ENCODE measurements around the gene PGAP1. TPM values are rescaled to one million over a fixed set of nuclear protein-coding genes. Genes with fewer than 3 reads are reported as not detected.

PGAP1 gene
- total RNA-seq, 2 experiments from 2014 or later: 40.8 to 44.9 TPM

DNA sequence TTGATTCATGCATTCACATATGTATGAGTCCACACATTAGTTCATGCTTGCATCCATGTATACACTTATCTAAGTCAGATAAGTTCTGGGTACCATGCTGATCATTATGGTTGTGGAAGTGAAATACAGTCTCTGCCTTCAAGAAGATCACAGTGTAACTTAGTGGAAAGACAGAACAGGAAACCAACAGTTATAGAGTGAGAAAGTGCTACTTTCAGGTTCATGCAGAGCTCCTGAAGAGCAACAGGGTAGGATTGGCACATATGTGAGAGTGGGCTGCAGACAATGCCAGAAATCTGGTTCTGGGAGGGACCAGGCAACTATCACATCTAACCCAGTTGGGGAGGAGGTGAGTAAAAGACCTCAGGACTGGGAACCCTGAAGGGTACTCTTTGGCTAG is 35.4 kb upstream of the PGAP1 start:
- Mint-ChIP-seq H3K9me3 (peaks cover 11% of the 10 kb centered on the region), H3K27ac (peak overlapping the region; percentile 74), H3K36me3 (peaks cover 19% of the 10 kb centered on the region), H3K4me3 (peak overlapping the region; percentile 25), H3K27me3 (no peaks in the 10 kb centered on the region), H3K4me1 (peaks cover 19% of the 10 kb centered on the region)
- POLR2A ChIA-PET: interaction anchor here (1.4 kb wide), 1 partner anchor 34 kb away, joined by 5 read pairs; no protein-coding TSS in a partner anchor
- DNase-seq (no peak), ATAC-seq (ENCODE audit: low read depth) (peak; percentile 94)

DNA sequence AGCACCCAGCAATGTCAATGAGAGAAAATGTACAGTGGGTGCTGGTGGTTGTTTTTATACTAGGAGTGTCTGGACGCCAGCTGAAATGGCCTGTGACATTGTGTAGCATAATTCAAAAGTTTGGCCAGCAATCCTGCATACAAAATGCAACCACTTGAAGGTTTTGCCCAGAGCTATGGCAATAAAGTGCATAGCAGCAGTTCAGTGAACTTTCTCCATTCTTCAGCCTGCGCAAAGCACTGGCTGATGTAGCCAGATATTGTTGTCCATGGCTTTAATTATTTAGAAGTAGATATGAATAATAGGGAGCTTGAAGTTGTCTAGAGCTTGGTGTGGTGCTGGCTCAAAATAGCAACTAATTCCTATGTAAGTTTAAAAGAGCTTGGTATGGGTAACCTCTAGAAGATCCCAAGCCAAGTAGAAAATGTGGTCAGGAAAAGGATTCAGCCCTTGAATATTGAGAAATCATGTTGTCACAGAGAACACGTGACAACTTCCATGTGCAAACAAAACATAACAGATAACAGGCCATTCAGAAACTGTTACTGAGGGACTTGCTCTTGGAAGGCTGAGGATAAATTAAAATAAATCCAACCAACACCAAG is 33.3 kb upstream of the PGAP1 start:
- no peaks in the 10 kb centered on the region for H3K27me3 Mint-ChIP-seq
- ATAC-seq (ENCODE audit: low read depth) (no peak), DNase-seq (no peak)
- no peak overlapping the region for H3K4me3 Mint-ChIP-seq
- H3K9me3 Mint-ChIP-seq: peaks cover 11% of the 10 kb centered on the region
- H3K4me1 Mint-ChIP-seq: peaks cover 24% of the 10 kb centered on the region
- H3K36me3 Mint-ChIP-seq: peaks cover 13% of the 10 kb centered on the region
- no peak overlapping the region for H3K27ac Mint-ChIP-seq
- POLR2A ChIA-PET: no interaction called here

DNA sequence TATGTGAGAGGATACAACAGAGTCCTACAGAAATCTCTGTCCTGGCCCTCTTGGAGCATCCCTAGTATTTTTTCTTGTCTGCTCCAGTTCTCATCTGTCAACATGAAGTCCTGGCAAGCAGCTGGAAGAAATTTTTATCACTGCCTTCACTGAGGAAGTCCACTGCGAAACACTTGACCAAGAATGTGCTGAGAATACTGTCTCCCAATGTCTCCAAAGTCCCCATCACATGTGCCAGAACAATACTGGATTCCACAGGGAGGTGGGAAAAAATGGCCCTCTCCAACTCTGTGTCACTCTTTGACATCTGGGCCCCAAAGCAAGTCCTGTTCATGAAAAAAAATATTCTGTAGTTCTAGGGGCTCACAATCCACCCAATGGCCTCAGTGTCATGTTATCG is 32.8 kb upstream of the PGAP1 start:
- Mint-ChIP-seq H3K4me3 (no peak overlapping the region), H3K9me3 (peaks cover 11% of the 10 kb centered on the region), H3K27me3 (peaks cover 2% of the 10 kb centered on the region), H3K4me1 (peaks cover 24% of the 10 kb centered on the region), H3K36me3 (peaks cover 13% of the 10 kb centered on the region), H3K27ac (no peak overlapping the region)
- ATAC-seq (ENCODE audit: low read depth) (no peak), DNase-seq (no peak)
- POLR2A ChIA-PET: no interaction called here

DNA sequence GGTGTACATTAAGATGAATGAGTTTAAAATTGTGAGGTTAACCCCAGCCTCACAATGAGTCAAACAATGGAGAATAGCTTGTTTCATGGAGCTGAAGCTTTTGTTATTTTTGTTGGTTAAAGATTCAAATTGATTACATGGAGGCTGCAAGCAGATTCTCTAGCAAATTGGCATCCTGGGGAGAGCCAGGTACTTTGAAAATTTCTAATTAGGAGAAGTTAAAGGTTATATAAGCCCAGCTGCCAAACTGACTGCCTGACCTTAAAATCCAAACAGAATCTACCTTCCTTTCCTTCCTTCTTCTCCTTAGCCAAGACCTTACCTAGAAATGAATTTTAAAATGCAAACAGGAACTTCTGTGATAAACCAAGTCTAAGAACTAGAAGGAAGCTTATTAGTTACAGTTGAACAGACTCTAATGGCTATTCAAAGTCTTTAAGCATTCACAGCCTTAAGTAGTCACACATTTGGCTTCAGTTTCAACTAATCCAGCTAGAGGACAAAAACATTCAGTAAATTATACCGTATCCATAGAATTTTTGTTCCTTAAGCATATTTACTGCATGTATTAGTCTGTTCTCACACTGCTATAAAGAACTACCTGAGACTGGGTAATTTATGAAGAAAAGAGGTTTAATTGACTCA is 31.5 kb upstream of the PGAP1 start:
- DNase-seq: no peak
- Mint-ChIP-seq H3K27me3 (peaks cover 2% of the 10 kb centered on the region), H3K4me3 (no peak overlapping the region), H3K9me3 (peaks cover 10% of the 10 kb centered on the region), H3K27ac (no peak overlapping the region), H3K36me3 (peaks cover 11% of the 10 kb centered on the region), H3K4me1 (peaks cover 25% of the 10 kb centered on the region)
- POLR2A ChIA-PET: interaction anchor here (0.7 kb wide), 1 partner anchor 35 kb away, joined by 5 read pairs; no protein-coding TSS in a partner anchor
- ATAC-seq (ENCODE audit: low read depth): no peak

DNA sequence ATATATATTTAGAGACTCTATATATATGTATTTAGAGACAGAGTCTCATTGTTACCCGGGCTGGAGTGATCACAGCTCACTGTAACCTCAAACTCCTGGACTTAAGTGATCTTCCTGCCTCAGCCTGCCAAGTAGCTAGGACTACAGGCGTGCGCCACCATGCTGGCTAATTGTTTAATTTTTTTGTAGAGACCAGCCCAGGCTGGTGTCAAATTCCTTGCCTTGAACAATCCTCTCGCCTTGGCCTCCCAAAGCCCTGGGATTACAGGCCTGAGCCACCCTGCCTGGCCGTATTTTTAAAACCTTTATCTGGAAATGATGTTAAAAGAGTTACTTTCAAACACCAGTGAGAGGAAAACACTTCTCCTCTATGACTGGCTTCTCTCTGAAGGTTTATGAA is 30.9 kb upstream of the PGAP1 start:
- Mint-ChIP-seq H3K9me3 (peaks cover 8% of the 10 kb centered on the region), H3K27ac (no peak overlapping the region), H3K4me1 (peaks cover 20% of the 10 kb centered on the region), H3K36me3 (peaks cover 9% of the 10 kb centered on the region), H3K4me3 (no peak overlapping the region), H3K27me3 (peaks cover 2% of the 10 kb centered on the region)
- POLR2A ChIA-PET: no interaction called here
- no peak for DNase-seq
- ATAC-seq (ENCODE audit: low read depth): no peak

DNA sequence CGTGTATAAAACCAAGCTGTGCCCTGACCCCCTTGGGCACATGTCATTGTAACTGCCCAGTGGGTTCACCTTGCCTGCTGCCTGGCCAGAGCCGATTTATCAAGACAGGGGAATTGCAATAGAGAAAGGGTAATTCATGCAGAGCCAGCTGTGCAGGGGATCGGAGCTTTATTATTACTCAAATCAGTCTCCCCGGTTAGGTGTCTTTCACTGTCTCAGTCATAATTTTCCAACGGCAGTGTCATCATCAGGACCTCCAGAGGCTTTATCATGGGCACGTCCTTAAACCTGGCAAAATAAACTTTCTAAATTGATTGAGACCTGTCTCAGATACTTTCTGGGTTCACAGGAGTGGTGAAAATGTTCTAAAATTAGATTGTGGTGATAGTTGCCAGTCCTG is 29.6 kb upstream of the PGAP1 start:
- POLR2A ChIA-PET: no interaction called here
- DNase-seq: no peak
- no peak overlapping the region for H3K27ac Mint-ChIP-seq
- no peak for ATAC-seq (ENCODE audit: low read depth)
- H3K36me3 Mint-ChIP-seq: peaks cover 7% of the 10 kb centered on the region
- peaks cover 9% of the 10 kb centered on the region for H3K4me1 Mint-ChIP-seq
- H3K9me3 Mint-ChIP-seq: peaks cover 8% of the 10 kb centered on the region
- H3K4me3 Mint-ChIP-seq: no peak overlapping the region
- H3K27me3 Mint-ChIP-seq: peaks cover 2% of the 10 kb centered on the region

DNA sequence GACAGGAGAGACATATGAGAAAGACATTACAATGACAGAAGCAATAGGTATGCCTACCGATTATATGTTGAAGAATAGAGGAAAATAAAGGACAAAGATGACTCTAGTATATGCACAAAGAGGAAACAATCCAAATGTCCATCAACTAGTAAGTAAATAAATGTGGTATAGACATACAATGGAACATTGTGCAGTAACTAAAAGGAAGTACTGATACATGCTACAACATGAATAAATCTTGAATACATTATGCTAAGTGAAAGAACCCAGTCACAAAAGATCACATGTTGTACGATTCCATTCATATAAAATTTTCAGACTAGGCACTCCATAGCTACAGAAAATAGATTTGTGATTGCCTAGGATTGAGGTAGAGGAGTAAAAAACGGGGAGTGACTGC is 28.5 kb upstream of the PGAP1 start:
- no peak for DNase-seq
- H3K27me3 Mint-ChIP-seq: peaks cover 3% of the 10 kb centered on the region
- POLR2A ChIA-PET: no interaction called here

DNA sequence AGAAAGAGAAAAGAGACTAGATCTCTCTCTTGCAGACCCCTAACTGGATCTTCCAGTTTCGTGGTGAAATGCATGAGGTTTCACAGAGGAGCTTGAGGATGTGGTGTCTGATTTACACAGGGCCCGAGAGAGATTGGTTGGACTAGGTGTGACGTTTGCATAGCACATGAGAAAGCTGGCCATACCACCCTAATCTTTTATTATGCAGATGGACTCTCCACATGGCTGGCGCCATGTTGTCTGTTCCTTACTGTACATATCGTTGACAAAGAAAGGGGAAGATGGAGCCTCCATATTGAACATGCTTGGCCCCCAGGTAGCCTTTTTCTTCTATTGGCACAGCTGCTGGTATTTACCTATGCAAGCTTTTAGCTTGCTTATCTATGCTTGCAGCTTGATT is 27.5 kb upstream of the PGAP1 start:
- H3K4me3 Mint-ChIP-seq: no peak overlapping the region

More for the DNA sequence above, 28.5 kb upstream of the PGAP1 start:
- Mint-ChIP-seq H3K4me3 (no peak overlapping the region), H3K27ac (no peak overlapping the region), H3K4me1 (peaks cover 9% of the 10 kb centered on the region), H3K9me3 (peaks cover 8% of the 10 kb centered on the region), H3K36me3 (peaks cover 7% of the 10 kb centered on the region)
- ATAC-seq (ENCODE audit: low read depth): no peak

DNA sequence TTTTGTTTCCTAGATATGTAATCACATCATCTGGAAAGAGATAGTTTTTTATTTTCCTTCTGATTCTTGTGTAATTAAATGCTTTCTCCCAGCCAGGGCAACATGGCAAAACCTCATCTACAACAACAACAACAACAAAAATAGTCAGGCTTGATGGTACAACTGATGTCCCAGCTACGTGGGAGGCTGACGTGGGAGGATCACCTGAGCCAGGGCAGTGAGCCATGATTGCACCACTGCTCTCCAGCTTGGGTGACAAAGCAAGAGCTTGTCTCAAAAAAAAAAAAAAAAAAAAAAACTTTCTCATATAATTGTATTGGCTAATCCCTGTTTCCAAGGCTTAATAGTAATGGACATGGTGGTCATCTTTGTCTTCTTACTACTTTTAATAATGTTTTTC is 26.4 kb upstream of the PGAP1 start:
- DNase-seq (no peak), ATAC-seq (ENCODE audit: low read depth) (no peak)
- Mint-ChIP-seq H3K27me3 (peaks cover 8% of the 10 kb centered on the region), H3K27ac (no peak overlapping the region), H3K4me3 (no peak overlapping the region), H3K4me1 (peaks cover 12% of the 10 kb centered on the region), H3K36me3 (peaks cover 4% of the 10 kb centered on the region), H3K9me3 (peaks cover 5% of the 10 kb centered on the region)
- POLR2A ChIA-PET: no interaction called here

More for the DNA sequence above, 27.5 kb upstream of the PGAP1 start:
- H3K27me3 Mint-ChIP-seq: peaks cover 5% of the 10 kb centered on the region
- H3K4me1 Mint-ChIP-seq: peaks cover 11% of the 10 kb centered on the region
- DNase-seq: no peak
- H3K9me3 Mint-ChIP-seq: peaks cover 7% of the 10 kb centered on the region
- H3K27ac Mint-ChIP-seq: no peak overlapping the region
- peaks cover 8% of the 10 kb centered on the region for H3K36me3 Mint-ChIP-seq
- POLR2A ChIA-PET: no interaction called here
- no peak for ATAC-seq (ENCODE audit: low read depth)

DNA sequence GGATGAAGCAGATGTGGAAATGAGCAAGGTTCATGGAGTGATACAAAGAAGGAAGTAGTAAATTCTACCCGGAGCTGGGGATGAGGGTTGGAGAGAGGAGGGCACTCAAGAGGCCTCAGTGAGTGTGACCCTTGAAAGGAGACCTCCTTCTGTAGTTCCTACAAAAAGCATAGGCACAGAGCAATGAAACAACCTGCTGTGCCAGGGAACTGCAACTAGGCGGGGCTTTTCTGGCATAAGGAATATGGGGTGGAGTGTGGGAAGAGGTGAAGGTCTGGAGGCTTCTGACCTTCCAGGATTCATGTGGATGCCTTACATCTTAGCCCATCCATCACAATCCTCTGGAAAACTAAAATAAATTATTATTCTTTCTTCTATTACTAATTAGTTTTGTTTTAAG is 25.5 kb upstream of the PGAP1 start:
- H3K27ac Mint-ChIP-seq: no peak overlapping the region
- peaks cover 12% of the 10 kb centered on the region for H3K27me3 Mint-ChIP-seq
- ATAC-seq (ENCODE audit: low read depth) (no peak), DNase-seq (no peak)
- H3K9me3 Mint-ChIP-seq: peaks cover 5% of the 10 kb centered on the region
- peaks cover 12% of the 10 kb centered on the region for H3K4me1 Mint-ChIP-seq
- H3K4me3 Mint-ChIP-seq: no peak overlapping the region
- POLR2A ChIA-PET: no interaction called here
- H3K36me3 Mint-ChIP-seq: peaks cover 4% of the 10 kb centered on the region

DNA sequence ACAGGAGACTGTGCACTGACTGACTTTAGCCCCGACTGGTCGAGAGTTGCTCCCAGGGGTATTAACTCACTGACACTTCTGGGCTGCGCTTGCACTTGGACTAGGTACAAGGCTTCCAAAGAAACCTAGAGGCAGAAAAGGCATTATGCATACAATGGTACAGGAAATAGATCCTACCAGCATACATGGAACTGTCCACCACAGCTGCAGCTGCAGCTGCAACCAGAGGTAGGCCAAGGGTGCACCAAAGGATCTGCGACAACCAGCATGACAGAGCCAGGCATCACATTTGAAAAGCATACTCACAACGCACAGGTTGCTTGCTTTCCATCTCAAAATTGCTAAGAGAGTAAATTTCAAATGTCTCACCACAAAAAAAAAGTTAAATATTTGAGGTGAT is 22.6 kb upstream of the PGAP1 start:
- H3K9me3 Mint-ChIP-seq: peaks cover 5% of the 10 kb centered on the region
- POLR2A ChIA-PET: no interaction called here
- H3K4me3 Mint-ChIP-seq: no peak overlapping the region
- ATAC-seq (ENCODE audit: low read depth): no peak
- peaks cover 12% of the 10 kb centered on the region for H3K27me3 Mint-ChIP-seq
- peaks cover 6% of the 10 kb centered on the region for H3K4me1 Mint-ChIP-seq
- peaks cover 6% of the 10 kb centered on the region for H3K36me3 Mint-ChIP-seq
- DNase-seq: no peak
- no peak overlapping the region for H3K27ac Mint-ChIP-seq

DNA sequence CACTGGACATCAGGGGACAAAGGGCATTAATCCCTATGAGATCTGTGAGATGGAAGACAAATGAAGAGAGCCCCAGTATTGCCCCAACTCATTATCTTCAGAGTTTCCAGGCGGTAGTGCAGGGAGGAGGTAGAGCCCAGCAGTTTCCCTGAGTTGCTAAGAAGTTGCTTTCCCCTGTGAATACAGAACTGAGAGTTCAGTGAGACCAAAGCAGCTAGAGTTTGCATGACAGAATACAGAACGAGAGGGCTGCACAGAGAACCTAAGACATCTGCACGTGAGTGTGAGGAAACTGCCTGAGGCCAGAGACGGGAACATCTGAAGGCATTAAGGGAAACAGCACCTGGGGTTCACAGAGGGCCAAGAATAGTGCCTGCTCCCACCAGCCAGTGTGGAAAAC is 18.1 kb upstream of the PGAP1 start:
- peaks cover 7% of the 10 kb centered on the region for H3K4me1 Mint-ChIP-seq
- POLR2A ChIA-PET: no interaction called here
- peaks cover 10% of the 10 kb centered on the region for H3K27me3 Mint-ChIP-seq
- H3K27ac Mint-ChIP-seq: no peak overlapping the region
- ATAC-seq (ENCODE audit: low read depth) (no peak), DNase-seq (no peak)
- peaks cover 6% of the 10 kb centered on the region for H3K36me3 Mint-ChIP-seq
- H3K9me3 Mint-ChIP-seq: peaks cover 5% of the 10 kb centered on the region
- H3K4me3 Mint-ChIP-seq: no peak overlapping the region

DNA sequence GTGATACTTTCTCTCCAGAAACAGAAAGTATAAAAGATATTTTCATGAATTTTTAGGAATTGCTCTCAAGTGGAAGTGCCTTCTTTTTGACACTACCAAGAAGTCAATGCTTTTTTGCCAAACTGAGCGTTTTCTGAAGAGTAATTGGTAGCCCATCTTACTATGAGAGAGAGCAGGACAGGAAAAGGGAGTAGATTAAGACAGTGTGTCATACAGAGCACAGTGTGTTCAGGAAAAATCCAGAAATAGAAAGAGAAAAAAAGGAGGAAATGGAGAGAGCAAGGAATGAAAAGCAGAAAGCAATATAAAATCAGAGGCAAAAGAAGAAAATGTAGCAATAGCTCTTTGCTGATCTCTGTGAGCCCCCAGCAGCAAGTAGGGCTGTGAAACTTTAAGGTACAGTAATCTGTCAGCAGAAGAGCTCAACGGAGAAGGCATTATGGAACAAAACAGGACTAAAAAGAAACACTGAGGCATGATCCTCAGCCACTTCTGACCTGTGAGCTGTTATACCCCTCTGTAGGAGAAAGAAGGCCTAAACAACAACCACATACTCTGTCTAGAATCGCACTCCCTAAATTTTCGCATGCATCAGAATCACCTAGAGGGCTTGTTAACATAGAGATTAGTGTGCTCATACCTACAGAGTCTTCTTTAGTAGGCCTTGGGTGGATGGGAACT is 15.0 kb upstream of the PGAP1 start:
- peaks cover 2% of the 10 kb centered on the region for H3K27me3 Mint-ChIP-seq
- H3K9me3 Mint-ChIP-seq: no peaks in the 10 kb centered on the region
- peaks cover 2% of the 10 kb centered on the region for H3K36me3 Mint-ChIP-seq
- POLR2A ChIA-PET: no interaction called here
- H3K4me1 Mint-ChIP-seq: peaks cover 5% of the 10 kb centered on the region
- ATAC-seq (ENCODE audit: low read depth): no peak
- DNase-seq: no peak
- H3K4me3 Mint-ChIP-seq: no peak overlapping the region
- H3K27ac Mint-ChIP-seq: no peak overlapping the region

DNA sequence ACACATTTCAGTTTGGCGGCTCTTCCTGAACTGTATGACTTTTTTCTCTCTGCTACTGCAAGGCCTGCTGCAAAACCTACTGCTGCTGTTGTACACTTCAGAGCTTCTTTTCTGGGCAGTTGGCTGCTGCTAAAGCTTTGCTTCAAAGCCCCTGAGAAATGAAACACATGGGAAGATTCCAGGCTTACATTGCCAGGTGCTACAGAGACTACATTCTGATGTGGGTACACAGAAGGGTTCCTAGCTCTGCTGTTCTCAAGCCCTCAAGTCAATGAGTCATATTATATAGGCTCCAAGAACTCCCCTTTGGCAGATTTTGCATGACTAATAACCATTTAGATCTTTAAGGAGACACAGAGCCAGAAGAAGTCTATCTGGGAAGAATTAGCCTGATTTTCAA is 12.9 kb upstream of the PGAP1 start:
- no peak overlapping the region for H3K27ac Mint-ChIP-seq
- H3K4me3 Mint-ChIP-seq: no peak overlapping the region
- H3K4me1 Mint-ChIP-seq: peaks cover 7% of the 10 kb centered on the region
- no peaks in the 10 kb centered on the region for H3K27me3 Mint-ChIP-seq
- ATAC-seq (ENCODE audit: low read depth): no peak
- DNase-seq: no peak
- no peaks in the 10 kb centered on the region for H3K9me3 Mint-ChIP-seq
- POLR2A ChIA-PET: no interaction called here
- H3K36me3 Mint-ChIP-seq: peaks cover 2% of the 10 kb centered on the region
